Neural cell (in vitro differentiated cells): ENCODE data around the gene CADM4.

ENCODE experiments used
- EZH2 ChIP-seq: fragments of 200-600, 300-800 bp; shearing (Covaris generic), sonication (generic); IDR thresholded peaks from 2 replicates; pipeline ENCODE4 v1.6.1; 2014; ENCODE audit warnings: antibody characterized with exemption, low read length, borderline replicate concordance, mild to moderate bottlenecking; ENCODE audit not compliant: insufficient read depth, poor library complexity, severe bottlenecking
- POLR2AphosphoS5 ChIP-seq: IDR thresholded peaks from 2 replicates; pipeline ENCODE4 v1.6.1; 2012
- TF ChIP-seq, protein P1 (sequence below): fragments of 450-650 bp; IDR thresholded peaks from 2 replicates; pipeline ENCODE4 v1.5.1; 2014; ENCODE audit warnings: antibody characterized with exemption, mild to moderate bottlenecking, moderate library complexity; ENCODE audit not compliant: poor library complexity, severe bottlenecking
- TF ChIP-seq, protein P2 (sequence below): IDR thresholded peaks from 2 replicates; pipeline ENCODE4 v1.6.1; 2012; ENCODE audit warnings: borderline replicate concordance

DNA sequence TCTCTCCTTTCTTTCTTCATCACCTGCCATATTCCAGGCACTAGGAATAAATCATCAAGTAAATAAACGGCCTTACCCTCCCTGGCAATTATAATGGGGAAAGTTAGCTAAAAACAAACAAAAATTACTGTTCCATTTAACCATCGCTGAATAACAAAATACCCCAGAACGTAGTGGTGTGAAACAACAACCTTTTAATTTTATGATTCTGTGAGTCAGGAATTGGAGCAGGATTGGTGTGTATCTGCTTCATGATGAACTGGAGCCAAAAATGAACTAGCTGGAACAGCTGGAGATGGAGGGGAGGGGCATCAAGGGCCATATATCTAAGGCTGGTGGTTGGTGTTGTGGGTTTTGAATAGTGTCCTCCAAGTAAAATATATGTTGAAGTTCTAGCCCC, 3.7 kb upstream of the CADM4 start:
- TF ChIP-seq, protein P1, sequence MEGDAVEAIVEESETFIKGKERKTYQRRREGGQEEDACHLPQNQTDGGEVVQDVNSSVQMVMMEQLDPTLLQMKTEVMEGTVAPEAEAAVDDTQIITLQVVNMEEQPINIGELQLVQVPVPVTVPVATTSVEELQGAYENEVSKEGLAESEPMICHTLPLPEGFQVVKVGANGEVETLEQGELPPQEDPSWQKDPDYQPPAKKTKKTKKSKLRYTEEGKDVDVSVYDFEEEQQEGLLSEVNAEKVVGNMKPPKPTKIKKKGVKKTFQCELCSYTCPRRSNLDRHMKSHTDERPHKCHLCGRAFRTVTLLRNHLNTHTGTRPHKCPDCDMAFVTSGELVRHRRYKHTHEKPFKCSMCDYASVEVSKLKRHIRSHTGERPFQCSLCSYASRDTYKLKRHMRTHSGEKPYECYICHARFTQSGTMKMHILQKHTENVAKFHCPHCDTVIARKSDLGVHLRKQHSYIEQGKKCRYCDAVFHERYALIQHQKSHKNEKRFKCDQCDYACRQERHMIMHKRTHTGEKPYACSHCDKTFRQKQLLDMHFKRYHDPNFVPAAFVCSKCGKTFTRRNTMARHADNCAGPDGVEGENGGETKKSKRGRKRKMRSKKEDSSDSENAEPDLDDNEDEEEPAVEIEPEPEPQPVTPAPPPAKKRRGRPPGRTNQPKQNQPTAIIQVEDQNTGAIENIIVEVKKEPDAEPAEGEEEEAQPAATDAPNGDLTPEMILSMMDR, result no peak
- TF ChIP-seq POLR2AphosphoS5 (no peak), EZH2 (no peak)
- TF ChIP-seq, protein P2, sequence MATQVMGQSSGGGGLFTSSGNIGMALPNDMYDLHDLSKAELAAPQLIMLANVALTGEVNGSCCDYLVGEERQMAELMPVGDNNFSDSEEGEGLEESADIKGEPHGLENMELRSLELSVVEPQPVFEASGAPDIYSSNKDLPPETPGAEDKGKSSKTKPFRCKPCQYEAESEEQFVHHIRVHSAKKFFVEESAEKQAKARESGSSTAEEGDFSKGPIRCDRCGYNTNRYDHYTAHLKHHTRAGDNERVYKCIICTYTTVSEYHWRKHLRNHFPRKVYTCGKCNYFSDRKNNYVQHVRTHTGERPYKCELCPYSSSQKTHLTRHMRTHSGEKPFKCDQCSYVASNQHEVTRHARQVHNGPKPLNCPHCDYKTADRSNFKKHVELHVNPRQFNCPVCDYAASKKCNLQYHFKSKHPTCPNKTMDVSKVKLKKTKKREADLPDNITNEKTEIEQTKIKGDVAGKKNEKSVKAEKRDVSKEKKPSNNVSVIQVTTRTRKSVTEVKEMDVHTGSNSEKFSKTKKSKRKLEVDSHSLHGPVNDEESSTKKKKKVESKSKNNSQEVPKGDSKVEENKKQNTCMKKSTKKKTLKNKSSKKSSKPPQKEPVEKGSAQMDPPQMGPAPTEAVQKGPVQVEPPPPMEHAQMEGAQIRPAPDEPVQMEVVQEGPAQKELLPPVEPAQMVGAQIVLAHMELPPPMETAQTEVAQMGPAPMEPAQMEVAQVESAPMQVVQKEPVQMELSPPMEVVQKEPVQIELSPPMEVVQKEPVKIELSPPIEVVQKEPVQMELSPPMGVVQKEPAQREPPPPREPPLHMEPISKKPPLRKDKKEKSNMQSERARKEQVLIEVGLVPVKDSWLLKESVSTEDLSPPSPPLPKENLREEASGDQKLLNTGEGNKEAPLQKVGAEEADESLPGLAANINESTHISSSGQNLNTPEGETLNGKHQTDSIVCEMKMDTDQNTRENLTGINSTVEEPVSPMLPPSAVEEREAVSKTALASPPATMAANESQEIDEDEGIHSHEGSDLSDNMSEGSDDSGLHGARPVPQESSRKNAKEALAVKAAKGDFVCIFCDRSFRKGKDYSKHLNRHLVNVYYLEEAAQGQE, result no peak
